Adipocyte (in vitro differentiated cells): ENCODE measurements around the gene ACSL5.

Experiments used
- DNase-seq: peaks from one replicate; pipeline ENCODE4 v3.0.0-alpha.2; 2015; ENCODE audit warnings: low read depth
- H3K27me3 ChIP-seq: replicated peaks from 2 replicates; pipeline ENCODE4 v1.7.0; 2013; ENCODE audit warnings: mild to moderate bottlenecking, low read length, moderate library complexity; ENCODE audit not compliant: control insufficient read depth, insufficient read depth
- H3K36me3 ChIP-seq: 2 replicates; pipeline ENCODE4 v1.7.0; 2013; ENCODE audit warnings: low read length, mild to moderate bottlenecking, moderate library complexity; ENCODE audit not compliant: control insufficient read depth, insufficient read depth, severe bottlenecking
- H3K4me1 ChIP-seq: 2 replicates; pipeline ENCODE4 v1.7.0; 2013; ENCODE audit warnings: mild to moderate bottlenecking, low read length, moderate library complexity; ENCODE audit not compliant: control insufficient read depth, insufficient read depth
- H3K4me3 ChIP-seq: 2 replicates; pipeline ENCODE4 v1.7.0; 2013; ENCODE audit warnings: mild to moderate bottlenecking, low read length, moderate library complexity
- H3K9ac ChIP-seq: 2 replicates; pipeline ENCODE4 v1.7.0; 2013; ENCODE audit warnings: mild to moderate bottlenecking, low read length, moderate library complexity
- H3K9me3 ChIP-seq: 2 replicates; pipeline ENCODE4 v1.7.0; 2013; ENCODE audit warnings: mild to moderate bottlenecking, low read length, moderate library complexity; ENCODE audit not compliant: control insufficient read depth

ACSL5 gene

GRCh38 chr10:112373912-112374338 lies at the start of gene ACSL5:
TSS of gene ACSL5 (plus strand) at chr10:112374116. CDS start at chr10:112394947, 20,831 bp downstream.
- no peak for DNase-seq
- Histone ChIP-seq H3K27me3 (no peaks in the 10 kb centered on the region), H3K4me3 (no peak within 1 kb of the TSS), H3K9me3 (no peaks in the 10 kb centered on the region), H3K36me3 (no peaks in the 10 kb centered on the region), H3K9ac (no peak within 1 kb of the TSS), H3K4me1 (peaks cover 38% of the 10 kb centered on the region)

- Histone ChIP-seq H3K4me3 (no peak overlapping the region), H3K9ac (no peak overlapping the region), H3K36me3 (no peaks in the 10 kb centered on the region), H3K27me3 (peaks cover 5% of the 10 kb centered on the region), H3K4me1 (peaks cover 2% of the 10 kb centered on the region), H3K9me3 (no peaks in the 10 kb centered on the region)
- no peak for DNase-seq
Measured at GRCh38 chr10:112327678-112328077, 46.2 kb upstream of the ACSL5 start.

GRCh38 chr10:112330162-112330561 lies 43.8 kb upstream of the ACSL5 start:
- Histone ChIP-seq H3K9ac (no peak overlapping the region), H3K27me3 (peaks cover 5% of the 10 kb centered on the region)

GRCh38 chr10:112330607-112331160 lies 43.2 kb upstream of the ACSL5 start:
- Histone ChIP-seq H3K36me3 (no peaks in the 10 kb centered on the region), H3K4me1 (peaks cover 8% of the 10 kb centered on the region), H3K9ac (no peak overlapping the region), H3K4me3 (no peak overlapping the region), H3K9me3 (no peaks in the 10 kb centered on the region), H3K27me3 (peaks cover 5% of the 10 kb centered on the region)
- DNase-seq = no peak

More at GRCh38 chr10:112330162-112330561, 43.8 kb upstream of the ACSL5 start:
- Histone ChIP-seq H3K9me3 (no peaks in the 10 kb centered on the region), H3K4me3 (no peak overlapping the region), H3K4me1 (peaks cover 5% of the 10 kb centered on the region), H3K36me3 (no peaks in the 10 kb centered on the region)
- DNase-seq = no peak

GRCh38 chr10:112332022-112332421 lies 41.9 kb upstream of the ACSL5 start:
- DNase-seq = no peak
- H3K4me1 ChIP-seq = peaks cover 8% of the 10 kb centered on the region
- H3K9ac ChIP-seq = no peak overlapping the region
- no peaks in the 10 kb centered on the region for H3K27me3 ChIP-seq
- no peaks in the 10 kb centered on the region for H3K36me3 ChIP-seq
- no peaks in the 10 kb centered on the region for H3K9me3 ChIP-seq
- H3K4me3 ChIP-seq = no peak overlapping the region

GRCh38 chr10:112332509-112333228 lies 41.2 kb upstream of the ACSL5 start:
- Histone ChIP-seq H3K4me3 (no peak overlapping the region), H3K4me1 (peaks cover 8% of the 10 kb centered on the region), H3K9ac (no peak overlapping the region), H3K9me3 (no peaks in the 10 kb centered on the region), H3K36me3 (no peaks in the 10 kb centered on the region), H3K27me3 (no peaks in the 10 kb centered on the region)
- DNase-seq = no peak

GRCh38 chr10:112333452-112333851 lies 40.5 kb upstream of the ACSL5 start:
- H3K4me1 ChIP-seq = peaks cover 8% of the 10 kb centered on the region
- H3K9ac ChIP-seq = no peak overlapping the region
- H3K9me3 ChIP-seq = no peaks in the 10 kb centered on the region
- DNase-seq = no peak
- no peaks in the 10 kb centered on the region for H3K27me3 ChIP-seq
- H3K36me3 ChIP-seq = no peaks in the 10 kb centered on the region
- no peak overlapping the region for H3K4me3 ChIP-seq

GRCh38 chr10:112335111-112335867 lies 38.6 kb upstream of the ACSL5 start:
- no peaks in the 10 kb centered on the region for H3K36me3 ChIP-seq

GRCh38 chr10:112335868-112336265 lies 38.0 kb upstream of the ACSL5 start:
- Histone ChIP-seq H3K36me3 (no peaks in the 10 kb centered on the region), H3K4me1 (peaks cover 8% of the 10 kb centered on the region), H3K4me3 (no peak overlapping the region), H3K27me3 (no peaks in the 10 kb centered on the region), H3K9ac (no peak overlapping the region), H3K9me3 (no peaks in the 10 kb centered on the region)
- DNase-seq = no peak

More at GRCh38 chr10:112335111-112335867, 38.6 kb upstream of the ACSL5 start:
- no peak overlapping the region for H3K4me3 ChIP-seq
- DNase-seq = no peak
- no peaks in the 10 kb centered on the region for H3K9me3 ChIP-seq
- no peak overlapping the region for H3K9ac ChIP-seq
- no peaks in the 10 kb centered on the region for H3K27me3 ChIP-seq
- H3K4me1 ChIP-seq = peaks cover 8% of the 10 kb centered on the region

- H3K27me3 ChIP-seq = no peaks in the 10 kb centered on the region
- no peaks in the 10 kb centered on the region for H3K9me3 ChIP-seq
- H3K9ac ChIP-seq = no peak overlapping the region
- DNase-seq = no peak
- peaks cover 8% of the 10 kb centered on the region for H3K4me1 ChIP-seq
- H3K4me3 ChIP-seq = no peak overlapping the region
- no peaks in the 10 kb centered on the region for H3K36me3 ChIP-seq
Measured at GRCh38 chr10:112336556-112337201, 37.2 kb upstream of the ACSL5 start.

- no peaks in the 10 kb centered on the region for H3K9me3 ChIP-seq
- H3K27me3 ChIP-seq = no peaks in the 10 kb centered on the region
- no peak overlapping the region for H3K9ac ChIP-seq
- peaks cover 5% of the 10 kb centered on the region for H3K4me1 ChIP-seq
- H3K4me3 ChIP-seq = no peak overlapping the region
- DNase-seq = no peak
- no peaks in the 10 kb centered on the region for H3K36me3 ChIP-seq
Measured at GRCh38 chr10:112338957-112339356, 35.0 kb upstream of the ACSL5 start.
